HUES64 (cell line): ENCODE measurements around the gene POLD1.

ENCODE experiments used
- H3K27ac ChIP-seq: 2 replicates; pipeline ENCODE4 v1.7.0; 2013; ENCODE audit warnings: low read depth, low read length, inconsistent platforms
- H3K27me3 ChIP-seq: 2 replicates; pipeline ENCODE4 v1.6.1; 2013; ENCODE audit warnings: mild to moderate bottlenecking, low read length; ENCODE audit not compliant: insufficient read depth
- H3K36me3 ChIP-seq: 2 replicates; pipeline ENCODE4 v1.6.1; 2013; ENCODE audit warnings: mild to moderate bottlenecking, low read length; ENCODE audit not compliant: insufficient read depth
- H3K4me1 ChIP-seq: 2 replicates; pipeline ENCODE4 v1.6.1; 2013; ENCODE audit warnings: mild to moderate bottlenecking, low read length, moderate library complexity; ENCODE audit not compliant: insufficient read depth
- H3K4me3 ChIP-seq: 2 replicates; pipeline ENCODE4 v1.5.1; 2013; ENCODE audit warnings: mild to moderate bottlenecking, low read length, moderate library complexity
- H3K9ac ChIP-seq: 2 replicates; pipeline ENCODE4 v1.6.1; 2013; ENCODE audit warnings: mild to moderate bottlenecking, low read depth, low read length
- H3K9me3 ChIP-seq: 2 replicates; pipeline ENCODE4 v1.6.1; 2013; ENCODE audit warnings: low read depth, low read length; ENCODE audit not compliant: insufficient read depth
- WGBS: fragments of 150-250, 120-280 bp; methylation state at CpG from one replicate; pipeline ENCODE4 v1.1.7; 2013; ENCODE audit warnings: missing lambda C conversion rate; 5-methylcytosine and 5-hydroxymethylcytosine counted together

The POLD1 gene

GRCh38 chr19:50399368-50399745 lies 15.2 kb downstream of the POLD1 start:
- 98% methylated on average over 10 of the region's 10 CpGs for WGBS

GRCh38 chr19:50401605-50402450 lies 17.7 kb downstream of the POLD1 start:
- H3K9me3 ChIP-seq: no peaks in the 10 kb centered on the region
- WGBS: 97% methylated on average over 48 of the region's 48 CpGs
- H3K9ac ChIP-seq: no peak overlapping the region
- no peak overlapping the region for H3K4me3 ChIP-seq
- no peaks in the 10 kb centered on the region for H3K27me3 ChIP-seq
- no peak overlapping the region for H3K27ac ChIP-seq
- H3K36me3 ChIP-seq: peaks cover 57% of the 10 kb centered on the region
- H3K4me1 ChIP-seq: no peaks in the 10 kb centered on the region

More at GRCh38 chr19:50399368-50399745, 15.2 kb downstream of the POLD1 start:
- no peaks in the 10 kb centered on the region for H3K9me3 ChIP-seq
- no peak overlapping the region for H3K4me3 ChIP-seq
- H3K9ac ChIP-seq: no peak overlapping the region
- peaks cover 38% of the 10 kb centered on the region for H3K36me3 ChIP-seq
- H3K27me3 ChIP-seq: no peaks in the 10 kb centered on the region
- no peaks in the 10 kb centered on the region for H3K4me1 ChIP-seq
- H3K27ac ChIP-seq: no peak overlapping the region

- Histone ChIP-seq H3K27me3 (no peaks in the 10 kb centered on the region), H3K4me1 (no peaks in the 10 kb centered on the region), H3K9ac (no peak overlapping the region), H3K4me3 (no peak overlapping the region), H3K27ac (no peak overlapping the region), H3K36me3 (peaks cover 62% of the 10 kb centered on the region), H3K9me3 (no peaks in the 10 kb centered on the region)
- 97% methylated on average over 41 of the region's 41 CpGs for WGBS
These were observed 18.6 kb downstream of the POLD1 start for GRCh38 chr19:50402544-50403301.

- Histone ChIP-seq H3K4me1 (no peaks in the 10 kb centered on the region), H3K4me3 (no peak overlapping the region), H3K36me3 (peaks cover 83% of the 10 kb centered on the region), H3K9me3 (no peaks in the 10 kb centered on the region), H3K27me3 (no peaks in the 10 kb centered on the region), H3K9ac (no peak overlapping the region), H3K27ac (no peak overlapping the region)
- 96% methylated on average over 22 of the region's 22 CpGs for WGBS
These were observed 22.1 kb downstream of the POLD1 start for GRCh38 chr19:50406156-50406820.

- Histone ChIP-seq H3K4me1 (no peaks in the 10 kb centered on the region), H3K9me3 (no peaks in the 10 kb centered on the region), H3K36me3 (peaks cover 80% of the 10 kb centered on the region), H3K27me3 (no peaks in the 10 kb centered on the region), H3K27ac (no peak overlapping the region), H3K9ac (no peak overlapping the region), H3K4me3 (no peak overlapping the region)
- WGBS: 96% methylated on average over 19 of the region's 19 CpGs
These were observed 22.7 kb downstream of the POLD1 start for GRCh38 chr19:50406829-50407228.

- no peaks in the 10 kb centered on the region for H3K9me3 ChIP-seq
- no peaks in the 10 kb centered on the region for H3K27me3 ChIP-seq
- no peak overlapping the region for H3K9ac ChIP-seq
- H3K4me3 ChIP-seq: no peak overlapping the region
- WGBS: 97% methylated on average over 17 of the region's 17 CpGs
- H3K4me1 ChIP-seq: no peaks in the 10 kb centered on the region
- H3K27ac ChIP-seq: no peak overlapping the region
- H3K36me3 ChIP-seq: peaks cover 72% of the 10 kb centered on the region
These were observed 25.2 kb downstream of the POLD1 start for GRCh38 chr19:50409347-50409746.

GRCh38 chr19:50410109-50410508 lies 26.0 kb downstream of the POLD1 start:
- no peak overlapping the region for H3K4me3 ChIP-seq
- peaks cover 69% of the 10 kb centered on the region for H3K36me3 ChIP-seq
- no peak overlapping the region for H3K9ac ChIP-seq
- H3K4me1 ChIP-seq: no peaks in the 10 kb centered on the region
- H3K9me3 ChIP-seq: no peaks in the 10 kb centered on the region
- H3K27me3 ChIP-seq: no peaks in the 10 kb centered on the region
- 95% methylated on average over 10 of the region's 10 CpGs for WGBS
- no peak overlapping the region for H3K27ac ChIP-seq

GRCh38 chr19:50412419-50412818 lies 28.3 kb downstream of the POLD1 start:
- no peaks in the 10 kb centered on the region for H3K4me1 ChIP-seq
- no peak overlapping the region for H3K9ac ChIP-seq
- H3K27me3 ChIP-seq: no peaks in the 10 kb centered on the region
- no peak overlapping the region for H3K27ac ChIP-seq
- H3K4me3 ChIP-seq: no peak overlapping the region
- H3K9me3 ChIP-seq: no peaks in the 10 kb centered on the region
- WGBS: 89% methylated on average over 1 of the region's 2 CpGs
- H3K36me3 ChIP-seq: peaks cover 49% of the 10 kb centered on the region

GRCh38 chr19:50413096-50413495 lies 28.9 kb downstream of the POLD1 start:
- peaks cover 2% of the 10 kb centered on the region; the same call in 1 of the 2 replicates for H3K27me3 ChIP-seq
- H3K9me3 ChIP-seq: no peaks in the 10 kb centered on the region
- H3K4me1 ChIP-seq: no peaks in the 10 kb centered on the region
- 96% methylated on average over 13 of the region's 13 CpGs for WGBS
- H3K4me3 ChIP-seq: no peak overlapping the region
- H3K27ac ChIP-seq: no peak overlapping the region
- H3K9ac ChIP-seq: no peak overlapping the region
- peaks cover 45% of the 10 kb centered on the region for H3K36me3 ChIP-seq

- no peaks in the 10 kb centered on the region for H3K4me1 ChIP-seq
- H3K9ac ChIP-seq: no peak overlapping the region
- no peak overlapping the region for H3K4me3 ChIP-seq
- peaks cover 43% of the 10 kb centered on the region for H3K36me3 ChIP-seq
- no peak overlapping the region for H3K27ac ChIP-seq
- H3K9me3 ChIP-seq: no peaks in the 10 kb centered on the region
- peaks cover 6% of the 10 kb centered on the region for H3K27me3 ChIP-seq
- WGBS: 95% methylated on average over 21 of the region's 21 CpGs
These were observed 29.4 kb downstream of the POLD1 start for GRCh38 chr19:50413531-50413930.
